GM12878 (cell line): ENCODE results near the gene ZNF780B. TPM values are rescaled to one million over a fixed set of nuclear protein-coding genes. Genes with fewer than 3 reads are reported as not detected.

Experiments used
- BCLAF1 ChIP-seq: fragments of 450-650 bp; IDR thresholded peaks from 2 replicates; pipeline ENCODE4 v1.6.1; 2017; ENCODE audit warnings: antibody characterized with exemption, mild to moderate bottlenecking, moderate library complexity
- BMI1 ChIP-seq: fragments of 450-650 bp; IDR thresholded peaks from 2 replicates; pipeline ENCODE4 v1.6.1; 2016; ENCODE audit warnings: mild to moderate bottlenecking, moderate library complexity, borderline replicate concordance
- CEBPZ ChIP-seq: fragments of 150-350 bp; IDR thresholded peaks from 2 replicates; pipeline ENCODE4 v1.6.1; 2016; ENCODE audit warnings: low read depth, low read length
- DPF2 ChIP-seq: fragments of 450-650 bp; IDR thresholded peaks from 2 replicates; pipeline ENCODE4 v1.6.1; 2017; ENCODE audit warnings: mild to moderate bottlenecking
- ETV6 ChIP-seq, 2 experiments: fragments of 450-650 bp in 1 of 2; IDR thresholded peaks in 1 of 2; conservative IDR thresholded peaks in 1 of 2; 2 replicates each; pipeline ENCODE4 v1.6.1; 2014; ENCODE audit warnings: antibody characterized with exemption in 1 of 2, borderline replicate concordance in 1 of 2, low read depth in 1 of 2, mild to moderate bottlenecking in 1 of 2, moderate library complexity in 1 of 2
- IRF5 ChIP-seq: fragments of 450-650 bp; IDR thresholded peaks from 2 replicates; pipeline ENCODE4 v1.6.1; 2017; ENCODE audit warnings: borderline replicate concordance
- NFXL1 ChIP-seq: fragments of 450-650 bp; IDR thresholded peaks from 2 replicates; pipeline ENCODE4 v1.6.1; 2017; ENCODE audit warnings: antibody characterized with exemption, mild to moderate bottlenecking, borderline replicate concordance
- NR2C1 ChIP-seq: fragments of 450-650 bp; IDR thresholded peaks from 2 replicates; pipeline ENCODE4 v1.6.1; 2017; ENCODE audit warnings: antibody characterized with exemption, mild to moderate bottlenecking, moderate library complexity
- PML ChIP-seq: IDR thresholded peaks from 2 replicates; pipeline ENCODE4 v1.6.1; 2012; ENCODE audit warnings: low read length, inconsistent platforms
- RB1 ChIP-seq: fragments of 450-650 bp; formaldehyde crosslinking; IDR thresholded peaks from 2 replicates; pipeline ENCODE4 v1.6.1; 2017; ENCODE audit warnings: mild to moderate bottlenecking, borderline replicate concordance
- SMARCA5 ChIP-seq: fragments of 450-650 bp; IDR thresholded peaks from 2 replicates; pipeline ENCODE4 v1.6.1; 2017; ENCODE audit warnings: mild to moderate bottlenecking
- SREBF1 ChIP-seq: IDR thresholded peaks from 2 replicates; pipeline ENCODE4 v1.6.1; 2012; ENCODE audit warnings: mild to moderate bottlenecking, low read length
- STAT1 ChIP-seq: fragments of 450-650 bp; conservative IDR thresholded peaks from 2 replicates; pipeline ENCODE4 v1.6.1; 2014; ENCODE audit warnings: antibody characterized with exemption, mild to moderate bottlenecking
- TAF1 ChIP-seq: IDR thresholded peaks from 2 replicates; pipeline ENCODE4 v1.6.1; 2011; ENCODE audit warnings: mild to moderate bottlenecking, low read depth, low read length, borderline replicate concordance
- TBL1XR1 ChIP-seq: IDR thresholded peaks from 2 replicates; pipeline ENCODE4 v1.6.1; 2012; ENCODE audit warnings: low read depth, low read length, improper control_type of control experiment
- ZBTB40 ChIP-seq: fragments of 450-650 bp; IDR thresholded peaks from 2 replicates; pipeline ENCODE4 v1.6.1; 2016; ENCODE audit warnings: mild to moderate bottlenecking, moderate library complexity, borderline replicate concordance
- ZNF622 ChIP-seq: fragments of 450-650 bp; IDR thresholded peaks from 2 replicates; pipeline ENCODE4 v1.6.1; 2017; ENCODE audit warnings: mild to moderate bottlenecking, inconsistent platforms
- ZSCAN29 ChIP-seq: fragments of 450-650 bp; IDR thresholded peaks from 2 replicates; pipeline ENCODE4 v1.6.1; 2017; ENCODE audit warnings: mild to moderate bottlenecking, moderate library complexity
- polyA plus RNA-seq, 11 experiments: library from polyadenylated mRNA; depleted of rRNA in 4 of 11; unstranded in 6 of 11; stranded (reverse) in 5 of 11; fragments of >200 nt; fragmentation: Nextera tagmentation in 4 of 11; fragmentation: Illumina TruSeq in 1 of 11; extraction: Ambion mirVana in 4 of 11; extraction: Trizol in 1 of 11; gene quantifications; 1 replicate in 1 of 11; 2 replicates in 10 of 11; pipeline versions ENCODE4 v1.2.1 to v1.2.3, GENCODE V29; 2011 to 2016; ENCODE audit warnings: inconsistent platforms in 2 of 11, missing spikeins in 2 of 11, low read depth in 1 of 11
- total RNA-seq, 4 experiments: library from RNA; depleted of rRNA in 3 of 4; stranded (reverse); fragments of >200 nt in 3 of 4; fragmentation: Illumina TruSeq in 1 of 4; extraction: Trizol in 1 of 4; gene quantifications; 2 replicates each; pipeline versions ENCODE4 v1.2.1 to v1.2.3, GENCODE V29; 2013 to 2021

The ZNF780B gene
- total and polyA plus RNA-seq, 10 of the 15 experiments (the other 5 are each of a cell fraction or from before 2014, with no cell fraction given): 7.3 to 24.0 (median 12.3) TPM

- no peak for TF ChIP-seq CEBPZ
- peak; percentile 64 for TF ChIP-seq SMARCA5
- TF ChIP-seq RB1: 0 out of 2 replicates have a peak, but pooled peaks have one; percentile 52
- TF ChIP-seq NR2C1: peak; percentile 61
- no peak for TF ChIP-seq ZNF622
- TF ChIP-seq ZSCAN29: no peak
- TF ChIP-seq TBL1XR1: no peak; the same call in 1 of the 2 replicates
- peak; percentile 69 for TF ChIP-seq DPF2
- TF ChIP-seq STAT1: no peak
- no peak for TF ChIP-seq ETV6 (conservative IDR thresholded peaks at IDR 0.05 in 1 of 2, IDR thresholded peaks at IDR 0.05 in 1 of 2; ENCODE audit: borderline replicate concordance in 1 of 2, low read depth in 1 of 2)
- TF ChIP-seq BMI1: no peak
- TF ChIP-seq ZBTB40: peak; percentile 85
- TF ChIP-seq SREBF1: 0 out of 2 replicates have a peak, but pooled peaks have one; percentile 56
- TF ChIP-seq NFXL1: no peak
- TF ChIP-seq PML: peak; percentile 98
- TF ChIP-seq IRF5: peak; percentile 57; the same call in 1 of the 2 replicates
- TF ChIP-seq TAF1: peak; percentile 80
- TF ChIP-seq BCLAF1: no peak
These were observed 59.0 kb downstream of the ZNF780B start, which contains the start of gene ZNF546 (continued) for GRCh38 chr19:39996811-39997637.
